Loucy (cell line): ENCODE measurements around the gene BAMBI.

ENCODE experiments used
- EZH2phosphoT487 ChIP-seq: fragments of 200-600 bp; IDR thresholded peaks from 2 replicates; pipeline ENCODE4 v1.6.1; 2018; ENCODE audit warnings: antibody characterized with exemption, mild to moderate bottlenecking, moderate library complexity, borderline replicate concordance
- TF ChIP-seq, protein P1 (sequence below): fragments of 200-600 bp; sonication (generic); conservative IDR thresholded peaks from 2 replicates; pipeline ENCODE4 v1.5.1; 2014; ENCODE audit warnings: mild to moderate bottlenecking, antibody characterized with exemption, low read length

DNA sequence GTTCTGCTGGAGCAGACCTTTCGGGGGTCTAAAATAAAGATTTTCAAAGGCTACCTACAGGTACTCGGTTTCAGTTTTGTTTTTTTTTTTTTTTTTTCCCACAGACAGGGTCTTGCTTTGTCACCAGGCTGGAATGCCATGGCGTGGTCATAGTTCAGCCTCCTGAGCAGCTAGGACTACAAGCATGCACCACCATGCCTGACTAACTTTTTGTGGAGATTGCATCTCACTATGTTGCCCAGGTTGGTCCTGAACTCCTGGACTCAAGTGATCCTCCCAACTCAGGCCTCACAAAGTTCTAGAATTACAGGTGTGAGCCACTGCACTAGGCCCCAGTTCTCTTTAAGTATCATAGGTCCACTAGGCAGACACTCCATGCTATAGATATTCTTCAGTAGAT, 34.5 kb downstream of the BAMBI start:
- TF ChIP-seq, protein P1, sequence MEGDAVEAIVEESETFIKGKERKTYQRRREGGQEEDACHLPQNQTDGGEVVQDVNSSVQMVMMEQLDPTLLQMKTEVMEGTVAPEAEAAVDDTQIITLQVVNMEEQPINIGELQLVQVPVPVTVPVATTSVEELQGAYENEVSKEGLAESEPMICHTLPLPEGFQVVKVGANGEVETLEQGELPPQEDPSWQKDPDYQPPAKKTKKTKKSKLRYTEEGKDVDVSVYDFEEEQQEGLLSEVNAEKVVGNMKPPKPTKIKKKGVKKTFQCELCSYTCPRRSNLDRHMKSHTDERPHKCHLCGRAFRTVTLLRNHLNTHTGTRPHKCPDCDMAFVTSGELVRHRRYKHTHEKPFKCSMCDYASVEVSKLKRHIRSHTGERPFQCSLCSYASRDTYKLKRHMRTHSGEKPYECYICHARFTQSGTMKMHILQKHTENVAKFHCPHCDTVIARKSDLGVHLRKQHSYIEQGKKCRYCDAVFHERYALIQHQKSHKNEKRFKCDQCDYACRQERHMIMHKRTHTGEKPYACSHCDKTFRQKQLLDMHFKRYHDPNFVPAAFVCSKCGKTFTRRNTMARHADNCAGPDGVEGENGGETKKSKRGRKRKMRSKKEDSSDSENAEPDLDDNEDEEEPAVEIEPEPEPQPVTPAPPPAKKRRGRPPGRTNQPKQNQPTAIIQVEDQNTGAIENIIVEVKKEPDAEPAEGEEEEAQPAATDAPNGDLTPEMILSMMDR: no peak
- TF ChIP-seq EZH2phosphoT487: no peak
